ENCODE results near the gene ABTB2.

The ABTB2 gene

DNA sequence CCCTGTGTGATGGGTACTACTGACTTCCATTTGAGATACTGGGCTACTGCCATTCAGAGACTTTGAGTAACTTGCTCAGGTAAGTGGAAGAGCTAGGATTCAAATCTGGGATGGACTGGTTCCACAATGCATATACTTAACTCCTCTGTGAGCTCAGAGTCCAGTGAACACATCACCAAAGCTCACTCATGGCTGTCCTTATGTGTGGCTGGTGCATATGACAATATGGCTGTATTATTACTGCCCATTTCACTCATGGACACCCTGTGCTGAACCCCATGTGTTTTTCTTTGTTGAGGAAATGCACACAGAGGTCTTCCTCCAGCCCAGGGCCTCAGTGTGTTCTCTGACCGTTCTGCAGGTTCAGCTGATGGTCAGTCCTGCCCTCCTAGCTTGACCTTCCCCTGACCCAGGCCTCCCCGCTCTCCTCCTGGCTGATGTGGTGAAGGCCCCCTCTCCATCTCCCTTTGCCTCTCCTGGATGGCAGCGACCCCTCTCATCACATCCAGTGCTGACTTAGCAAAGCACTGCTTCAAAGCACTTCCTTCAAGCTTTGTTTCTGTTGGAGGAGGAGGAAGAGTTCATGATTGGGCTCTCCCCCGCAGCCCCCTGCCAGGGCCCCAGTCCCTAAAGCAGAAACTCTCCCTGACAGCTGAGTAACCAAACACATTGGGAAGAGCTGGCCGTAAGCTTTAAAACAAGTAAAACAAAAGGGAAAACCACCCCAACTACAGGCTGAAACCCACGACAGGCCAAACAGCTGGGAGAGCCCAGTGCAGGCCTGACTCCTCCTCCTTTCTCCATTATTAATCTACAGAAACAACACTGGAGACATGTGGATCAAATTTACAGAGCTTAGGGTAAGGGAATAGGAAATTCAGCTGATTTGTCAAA, 151.2 kb downstream of the ABTB2 start:
- DNase-seq = peak; percentile 10

DNA sequence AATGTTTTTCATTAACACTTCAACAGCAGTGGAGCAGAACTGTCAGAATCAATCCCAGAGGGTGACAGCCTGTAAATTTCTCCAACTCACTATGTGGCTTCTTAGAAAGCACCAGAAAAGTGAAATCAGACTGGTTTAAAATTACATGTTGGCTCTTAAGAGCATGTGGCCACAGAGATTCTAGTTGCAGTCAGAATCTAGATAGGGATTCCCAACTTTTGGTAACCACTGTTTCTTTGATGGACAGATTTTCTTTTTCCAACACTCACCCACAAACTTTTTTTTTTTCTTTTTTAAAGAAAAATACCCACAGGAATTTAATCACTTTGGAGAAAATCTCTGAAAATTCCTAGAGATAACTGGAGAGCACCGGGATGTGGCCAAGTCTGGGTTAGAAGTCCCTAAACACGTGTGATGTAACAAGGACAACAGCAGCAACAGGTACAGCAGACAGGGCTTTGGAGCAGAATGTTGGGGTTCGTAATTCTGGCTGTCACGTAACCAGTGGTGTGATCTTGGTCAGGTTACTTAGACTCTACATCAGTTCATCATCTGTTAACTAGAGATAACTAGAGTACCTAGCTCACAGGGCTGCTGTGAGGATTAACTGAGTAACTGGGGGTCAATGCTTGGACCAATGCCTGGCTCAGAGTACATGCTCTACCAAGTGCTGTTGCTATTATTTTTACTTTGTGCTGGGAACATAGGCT, 152.3 kb downstream of the ABTB2 start:
- no peak for DNase-seq

DNA sequence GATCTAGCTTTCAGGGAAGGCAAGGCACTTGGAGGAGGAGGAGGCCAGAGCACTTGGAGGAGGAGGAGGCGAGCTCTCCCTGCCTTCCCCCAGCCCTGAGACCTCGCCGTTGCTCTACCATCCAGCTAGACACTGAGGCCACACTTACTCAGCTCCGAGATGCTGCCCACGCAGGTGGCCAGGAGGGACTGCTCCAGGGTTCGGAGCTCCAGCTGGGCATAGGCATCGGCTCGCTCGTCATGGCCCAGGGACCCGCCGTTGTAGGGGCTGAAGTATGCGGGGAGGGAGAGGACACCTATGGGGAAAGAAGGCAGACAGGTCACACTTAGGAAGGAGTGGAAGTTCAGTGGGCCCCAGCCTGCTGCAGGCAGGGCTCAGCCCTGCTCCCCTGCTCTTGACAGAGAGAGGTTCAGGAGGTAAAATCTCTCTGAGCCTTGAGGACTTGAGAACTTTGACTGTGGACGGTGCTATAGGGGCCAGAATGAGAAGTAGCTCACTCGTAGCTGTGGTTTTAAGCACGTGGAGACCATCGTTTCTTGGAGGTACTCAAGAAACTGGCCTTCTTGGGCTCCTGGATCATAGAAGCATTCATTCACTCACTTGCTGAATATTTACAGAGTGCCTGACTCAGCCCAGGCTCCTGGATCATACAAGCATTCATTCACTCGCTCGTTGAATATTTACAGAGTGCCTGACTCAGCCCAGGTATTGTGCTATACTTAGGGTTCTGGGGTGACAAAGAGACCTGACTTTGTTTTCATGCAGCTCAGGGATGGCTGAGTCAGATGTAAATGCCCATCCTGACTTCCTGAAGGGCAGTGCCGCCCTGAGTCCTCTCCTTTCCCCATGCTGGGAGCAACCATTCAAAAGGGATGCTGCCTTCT, 153.2 kb downstream of the ABTB2 start:
- DNase-seq = no peak

DNA sequence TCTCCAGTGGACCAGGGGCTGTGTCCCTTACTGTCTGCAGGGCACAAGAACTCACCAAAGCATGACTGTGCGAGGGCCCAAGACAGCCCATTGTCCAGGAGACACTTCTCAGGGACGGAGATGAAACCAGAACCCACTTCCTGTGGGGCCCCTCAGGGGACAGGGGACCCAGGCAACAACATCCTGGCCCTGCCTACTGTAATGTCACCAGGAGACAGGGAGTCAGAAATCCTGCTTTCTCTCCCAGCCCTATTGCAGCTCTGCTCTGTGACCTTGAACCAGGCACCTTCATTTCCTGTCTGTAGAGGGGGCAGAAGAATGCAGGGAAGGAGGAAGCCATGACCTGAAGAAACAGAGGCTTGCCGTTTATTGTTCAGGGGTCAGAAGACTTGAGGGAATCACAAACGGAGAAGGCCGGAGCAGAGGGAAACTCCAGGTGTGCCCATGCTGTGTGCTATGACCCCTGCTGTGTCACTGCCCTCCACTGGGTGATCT, 154.4 kb downstream of the ABTB2 start:
- DNase-seq = no peak

DNA sequence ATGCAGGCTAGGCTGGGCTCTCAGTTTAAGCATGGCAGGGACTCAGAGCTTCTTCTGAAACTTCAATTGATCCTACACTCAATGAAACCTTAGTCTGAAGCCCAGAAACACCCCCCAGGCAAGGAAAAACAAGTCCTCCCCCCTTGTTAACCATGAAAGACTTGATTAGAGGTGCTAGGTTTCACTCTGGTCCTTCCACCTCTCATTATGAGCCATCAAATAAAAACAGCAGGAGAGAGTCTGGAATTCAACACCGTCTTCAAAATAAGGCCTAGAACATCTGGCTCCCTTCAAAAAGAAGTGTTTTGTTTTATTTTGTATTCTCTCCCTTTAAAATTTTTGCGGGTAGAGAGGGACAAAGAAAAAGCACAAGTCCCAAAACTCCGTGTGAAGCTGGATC, 156.7 kb downstream of the ABTB2 start:
- DNase-seq = no peak

DNA sequence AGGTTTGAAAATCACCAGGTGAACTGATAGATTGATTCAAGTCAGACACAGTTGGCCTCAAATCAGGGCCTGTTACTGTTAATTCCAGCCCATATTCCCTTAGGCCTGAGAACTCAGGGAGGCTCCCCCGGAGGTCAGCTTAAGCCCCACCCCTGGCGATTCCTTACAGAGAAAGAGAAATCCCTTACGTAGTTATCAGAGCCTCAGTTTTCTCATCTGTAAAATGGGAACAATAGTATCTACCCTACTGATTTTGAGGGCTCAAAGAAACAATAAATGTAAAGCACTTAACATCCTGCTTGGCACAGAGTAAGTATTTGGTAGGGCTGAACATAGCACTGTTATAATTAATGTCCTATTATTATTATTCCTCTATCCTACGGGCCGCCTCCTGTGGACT, 158.3 kb downstream of the ABTB2 start:
- no peak for DNase-seq

DNA sequence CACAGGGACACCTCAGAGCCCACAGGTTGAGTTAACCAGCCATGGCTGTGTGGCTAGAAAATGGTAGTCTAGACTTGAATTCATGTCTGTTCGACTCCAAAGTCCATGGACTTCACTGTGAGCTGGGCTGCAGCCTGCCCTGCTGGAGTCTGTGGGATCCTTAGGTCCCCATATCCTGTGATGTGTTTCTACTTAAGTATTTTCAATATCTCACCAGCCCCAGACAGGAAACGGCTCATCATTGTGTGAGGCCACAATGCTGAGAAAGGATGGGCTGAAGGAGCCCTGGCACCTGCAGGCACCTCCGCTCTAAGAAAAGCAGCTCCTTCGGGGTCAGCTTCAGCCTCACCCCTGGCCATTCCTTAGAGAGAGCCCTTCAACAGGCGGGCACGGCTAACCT, 159.3 kb downstream of the ABTB2 start:
- no peak for DNase-seq

DNA sequence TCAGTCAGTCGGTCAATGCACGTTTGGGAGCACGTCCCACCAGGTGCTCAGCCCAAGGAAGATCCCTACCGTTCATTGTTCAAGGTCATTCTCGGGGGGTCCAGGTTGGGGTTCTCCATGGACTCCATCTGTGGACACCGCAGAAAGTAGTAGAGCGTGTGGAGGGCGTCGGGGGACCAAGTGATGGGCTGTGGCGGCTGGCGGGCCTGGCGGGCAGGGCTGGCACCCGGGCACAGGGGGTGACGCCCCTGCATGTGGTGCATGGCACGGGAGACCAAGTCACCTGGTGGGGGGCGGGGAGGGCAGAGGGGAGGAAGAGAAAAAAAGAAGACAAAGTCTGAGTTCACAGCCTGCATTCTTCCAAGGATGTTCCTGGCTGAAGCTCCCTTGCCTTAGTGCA, 160.6 kb downstream of the ABTB2 start:
- DNase-seq = no peak

DNA sequence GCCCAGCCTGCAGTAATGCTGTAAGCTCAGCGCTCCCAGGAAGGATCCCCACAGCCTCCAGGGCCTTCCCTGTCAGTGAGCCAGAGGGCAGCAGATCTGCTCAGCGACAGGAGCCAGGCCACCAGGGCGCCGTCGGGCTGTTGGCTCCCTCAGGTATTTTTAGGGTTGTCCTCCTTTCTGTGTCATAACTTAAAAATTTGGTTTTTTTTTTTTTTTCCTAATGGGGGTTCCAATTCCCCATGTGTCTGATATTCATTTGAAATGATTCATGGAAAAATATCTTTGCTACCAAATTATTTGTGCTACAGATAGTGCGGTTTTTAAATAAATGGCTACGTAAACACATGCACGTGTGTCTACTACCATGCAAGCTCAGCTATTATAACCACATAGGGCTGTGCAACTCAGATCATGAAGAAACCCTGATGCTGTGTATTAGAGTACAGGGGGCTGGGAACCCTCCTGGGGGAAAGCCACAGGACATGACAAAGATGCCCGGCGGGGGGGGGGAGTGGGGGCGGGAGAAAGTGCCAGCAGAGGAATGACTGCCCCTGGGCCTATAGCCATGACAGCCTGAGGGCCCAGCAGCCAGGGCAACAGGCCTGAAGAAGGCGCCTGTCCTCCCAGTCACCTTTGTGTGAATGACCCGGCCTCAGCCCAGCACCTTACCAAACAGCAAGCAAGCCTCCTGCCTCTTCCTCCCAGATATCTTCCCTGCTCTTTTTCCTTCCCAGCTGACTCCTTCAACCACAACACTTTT, 163.1 kb downstream of the ABTB2 start:
- DNase-seq = no peak

DNA sequence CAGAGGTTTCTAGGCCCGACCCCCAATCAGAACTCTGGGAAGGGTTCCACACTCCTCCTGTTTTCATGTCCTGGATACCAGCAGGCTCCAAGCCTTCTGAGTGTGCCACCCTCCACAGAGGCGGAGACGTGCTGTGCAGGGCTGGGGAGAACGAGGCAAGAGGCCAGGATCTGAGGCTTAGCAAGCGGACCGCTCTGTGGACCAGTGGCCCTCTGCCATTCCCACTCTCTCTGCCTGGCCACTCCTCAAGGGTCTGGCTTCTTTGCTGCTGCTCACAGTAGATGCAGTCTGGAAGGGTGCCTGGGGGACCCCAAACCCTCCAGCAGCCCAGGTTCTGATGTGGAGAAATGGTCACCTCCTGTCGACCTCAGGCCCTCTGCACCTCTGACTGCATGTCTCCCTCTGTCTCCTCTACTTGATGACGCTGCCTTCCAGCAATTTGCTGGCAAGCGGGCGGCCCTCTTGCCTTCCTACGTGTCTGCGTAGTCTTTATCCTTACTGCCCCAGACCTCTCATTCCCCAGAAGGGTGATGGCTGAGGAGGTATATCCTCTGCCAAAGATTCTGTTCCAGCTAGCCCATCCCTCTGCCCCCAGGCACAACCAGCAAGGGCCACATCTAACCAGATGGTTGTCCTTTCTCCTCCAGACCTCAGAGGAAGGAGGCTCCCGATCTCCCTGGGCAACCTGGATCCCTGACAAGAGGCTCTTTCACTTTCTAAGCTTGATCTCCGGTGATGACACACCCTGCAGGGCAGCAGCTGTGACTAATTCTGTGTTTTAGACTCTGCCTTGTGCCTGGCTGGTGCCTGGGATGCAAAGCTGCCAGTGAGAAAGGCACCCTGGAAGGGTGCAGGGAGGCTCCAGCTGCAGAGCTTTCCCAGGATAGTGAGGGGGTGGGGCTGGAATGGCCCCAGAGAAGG, 165.1 kb downstream of the ABTB2 start:
- peak; percentile 60 for DNase-seq

DNA sequence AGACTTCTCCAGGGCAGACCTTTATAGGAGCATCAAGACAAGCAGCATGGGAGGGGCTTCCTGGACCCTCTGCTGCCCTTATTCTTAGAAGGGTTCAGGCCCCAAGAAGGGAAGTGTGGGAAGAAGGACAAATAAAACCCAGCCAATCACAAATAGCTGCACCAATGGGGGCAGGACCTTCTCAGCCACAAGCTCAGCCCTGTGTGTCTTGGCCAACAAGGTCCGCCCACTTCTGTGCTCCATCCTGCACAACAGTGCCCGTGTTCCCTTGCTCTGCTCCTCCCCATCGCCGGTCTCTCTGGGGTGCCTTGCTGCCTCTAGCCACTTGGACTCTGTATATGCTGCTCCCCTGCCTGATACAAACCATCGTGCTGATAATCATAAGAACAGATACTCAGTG, 166.2 kb downstream of the ABTB2 start:
- DNase-seq = no peak

DNA sequence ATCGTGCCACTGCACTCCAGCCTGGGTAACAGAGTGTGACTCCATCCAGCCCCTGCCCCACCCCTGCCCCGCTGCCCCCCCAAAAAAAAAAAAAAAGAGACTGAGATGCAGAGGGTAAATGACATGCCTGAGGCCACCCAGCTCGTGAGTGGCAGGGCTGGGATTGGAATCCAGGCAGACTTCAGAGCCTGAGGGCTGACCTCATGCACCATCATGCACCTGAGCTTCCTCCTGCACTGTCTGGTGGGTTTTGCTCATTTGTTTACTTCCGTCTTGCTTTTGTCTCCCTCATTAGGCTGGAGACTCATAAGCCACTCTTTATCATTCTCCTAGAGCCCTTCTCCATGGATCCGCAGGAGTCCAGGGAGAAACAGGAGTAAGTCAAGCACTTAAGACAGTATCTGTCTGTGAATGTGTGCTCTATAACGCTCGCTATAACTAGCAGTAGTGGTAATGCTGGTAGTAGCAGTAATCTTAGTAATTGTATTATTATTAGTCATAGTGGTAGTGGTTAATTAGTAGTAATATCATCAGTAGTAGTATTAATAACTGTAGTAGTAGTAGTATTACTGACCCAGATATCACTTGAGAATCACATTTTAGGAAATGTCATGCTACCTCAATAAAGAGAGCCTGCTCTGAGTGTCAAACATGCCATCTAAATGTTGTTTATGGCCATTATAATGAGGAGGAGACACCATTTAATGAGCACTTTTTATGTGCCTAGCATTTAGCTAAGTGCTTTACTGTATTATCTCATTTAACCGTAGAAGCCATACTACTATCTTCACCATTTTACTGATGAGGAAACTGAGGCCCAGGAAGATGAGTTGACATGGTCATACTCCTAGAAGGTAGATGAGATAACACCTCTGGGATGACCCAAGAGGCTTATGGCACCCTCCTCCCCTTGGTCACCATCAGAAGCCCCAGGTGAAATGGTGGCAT, 167.3 kb downstream of the ABTB2 start:
- no peak for DNase-seq

DNA sequence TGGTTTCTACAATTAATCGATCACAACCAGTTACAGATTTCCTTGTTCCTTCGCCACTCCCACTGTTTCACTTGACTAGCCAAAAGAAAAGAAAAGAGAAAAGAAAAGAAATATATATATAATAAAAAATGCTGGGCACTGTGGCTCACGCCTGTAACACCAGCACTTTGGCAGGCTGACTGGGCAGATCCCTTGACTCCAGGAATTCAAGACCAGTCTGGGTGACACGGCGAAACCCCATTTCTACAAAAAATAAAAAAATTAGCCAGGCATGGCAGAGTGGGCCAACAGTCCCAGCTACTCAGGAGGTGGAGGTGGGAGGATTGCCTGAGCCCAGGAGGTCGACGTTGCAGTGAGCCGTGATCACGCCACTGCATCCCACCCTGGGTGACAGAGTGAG, 168.6 kb downstream of the ABTB2 start:
- DNase-seq = no peak

DNA sequence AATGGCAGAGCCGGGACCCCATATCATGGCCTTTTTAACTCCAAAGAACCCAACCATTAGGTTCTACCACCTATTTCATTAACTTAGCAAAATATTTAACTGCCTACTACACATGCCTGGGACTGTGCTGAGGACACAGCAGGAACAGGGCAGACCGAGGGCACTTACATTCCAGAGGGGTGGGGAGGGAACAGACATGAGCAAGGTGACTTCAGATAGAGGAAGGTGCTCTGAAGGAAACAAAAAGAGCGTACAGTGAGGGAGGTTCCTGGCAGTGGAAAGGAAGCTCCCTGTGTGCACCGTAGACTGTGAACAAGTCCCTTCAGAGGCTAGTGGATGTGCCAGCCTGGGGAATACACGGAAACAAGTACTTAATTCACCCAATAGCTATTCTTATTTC, 169.6 kb downstream of the ABTB2 start:
- no peak for DNase-seq

DNA sequence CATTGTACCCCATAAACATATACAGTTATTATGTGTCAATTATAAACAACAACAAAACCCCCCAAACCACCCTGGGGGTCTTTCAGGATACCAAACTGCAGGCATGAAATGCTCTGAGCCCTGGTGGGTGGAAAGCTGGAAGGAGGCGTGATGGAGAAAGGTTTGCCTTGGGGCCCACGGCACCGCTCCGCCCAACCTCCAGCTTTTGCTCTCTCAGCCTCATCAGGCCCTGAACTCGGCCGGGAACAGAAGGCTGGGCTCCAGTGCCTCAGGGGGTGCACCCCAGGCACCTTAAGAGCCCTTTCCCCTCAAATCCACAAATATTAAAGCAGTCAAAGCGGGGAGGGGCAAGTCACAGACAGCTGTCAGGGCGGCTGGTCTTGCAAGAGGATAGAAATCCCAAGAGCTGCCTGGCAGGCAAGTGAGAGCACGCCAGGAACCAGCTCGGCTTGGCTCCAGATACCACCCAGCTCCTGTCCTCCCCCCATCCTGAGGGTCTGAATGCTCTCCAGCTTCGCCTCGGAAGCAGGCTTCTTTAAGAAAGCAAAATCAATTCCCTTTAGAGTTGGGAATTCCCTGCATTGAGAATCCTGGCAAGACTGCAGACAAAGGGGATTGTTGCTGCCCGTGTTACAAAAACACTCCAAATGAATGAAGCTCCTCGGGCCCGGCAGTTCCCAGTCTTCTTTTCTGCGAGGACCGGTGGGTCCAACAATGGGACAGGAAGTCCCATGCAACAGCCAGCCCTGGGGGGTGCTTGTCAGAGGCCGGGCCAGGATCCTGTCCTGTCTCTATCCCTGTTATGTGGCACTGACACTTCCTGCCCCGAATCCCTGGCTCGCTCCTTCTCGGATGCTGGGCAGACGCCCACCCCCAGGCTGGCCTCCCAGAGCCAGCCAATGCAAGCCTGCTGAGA, 171.6 kb downstream of the ABTB2 start:
- no peak for DNase-seq

DNA sequence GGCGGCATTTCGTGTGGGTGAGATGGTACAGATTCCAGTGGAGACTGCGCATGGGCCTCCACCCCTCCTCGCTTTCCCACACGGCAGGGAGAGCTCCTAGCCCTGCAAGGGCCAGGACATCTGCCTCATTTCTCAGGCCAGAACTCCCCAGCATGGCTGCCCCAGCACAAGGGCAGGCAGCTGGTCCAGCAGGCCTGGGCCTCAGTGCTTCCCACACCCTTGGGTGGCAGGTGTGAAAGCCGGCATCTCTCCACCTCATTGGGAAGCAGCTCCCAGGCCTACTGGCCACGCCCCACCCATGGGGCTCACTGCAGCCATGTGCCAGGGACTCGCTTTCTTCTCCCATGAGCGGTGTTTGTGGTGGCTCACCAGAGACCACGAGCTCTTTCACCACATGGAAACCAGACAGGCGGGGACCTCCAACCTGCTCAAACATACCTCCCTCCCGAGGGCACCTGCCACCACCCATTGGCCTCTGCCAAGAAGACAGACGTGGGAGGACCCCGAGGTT, 173.2 kb downstream of the ABTB2 start:
- DNase-seq = no peak

DNA sequence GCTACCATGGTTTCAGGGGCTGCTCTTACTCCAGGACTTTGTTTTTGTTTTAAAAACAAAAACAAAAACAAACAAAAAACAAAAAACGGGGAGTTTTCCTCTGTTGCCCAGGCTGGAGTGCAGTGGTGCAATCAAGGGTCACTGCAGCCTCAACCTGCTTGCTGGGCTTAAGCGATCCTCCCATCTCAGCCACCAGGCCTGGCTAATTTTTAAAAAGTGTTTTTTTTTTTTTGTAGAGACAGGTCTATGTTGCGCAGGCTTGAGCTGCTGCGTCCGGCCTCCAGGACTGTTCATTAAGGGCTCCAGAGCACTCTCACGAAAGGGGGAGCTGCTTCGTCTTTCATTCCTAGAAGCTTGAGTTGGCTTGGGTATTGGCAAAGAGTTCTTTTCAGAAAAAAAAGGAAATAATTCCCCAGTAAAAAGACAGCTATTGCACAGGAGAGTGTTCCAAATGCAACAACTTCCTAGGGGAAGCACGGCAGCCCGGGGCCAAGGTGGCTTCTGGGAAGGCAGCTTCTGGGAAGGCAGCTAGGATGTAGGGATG, 173.9 kb downstream of the ABTB2 start:
- DNase-seq = no peak

DNA sequence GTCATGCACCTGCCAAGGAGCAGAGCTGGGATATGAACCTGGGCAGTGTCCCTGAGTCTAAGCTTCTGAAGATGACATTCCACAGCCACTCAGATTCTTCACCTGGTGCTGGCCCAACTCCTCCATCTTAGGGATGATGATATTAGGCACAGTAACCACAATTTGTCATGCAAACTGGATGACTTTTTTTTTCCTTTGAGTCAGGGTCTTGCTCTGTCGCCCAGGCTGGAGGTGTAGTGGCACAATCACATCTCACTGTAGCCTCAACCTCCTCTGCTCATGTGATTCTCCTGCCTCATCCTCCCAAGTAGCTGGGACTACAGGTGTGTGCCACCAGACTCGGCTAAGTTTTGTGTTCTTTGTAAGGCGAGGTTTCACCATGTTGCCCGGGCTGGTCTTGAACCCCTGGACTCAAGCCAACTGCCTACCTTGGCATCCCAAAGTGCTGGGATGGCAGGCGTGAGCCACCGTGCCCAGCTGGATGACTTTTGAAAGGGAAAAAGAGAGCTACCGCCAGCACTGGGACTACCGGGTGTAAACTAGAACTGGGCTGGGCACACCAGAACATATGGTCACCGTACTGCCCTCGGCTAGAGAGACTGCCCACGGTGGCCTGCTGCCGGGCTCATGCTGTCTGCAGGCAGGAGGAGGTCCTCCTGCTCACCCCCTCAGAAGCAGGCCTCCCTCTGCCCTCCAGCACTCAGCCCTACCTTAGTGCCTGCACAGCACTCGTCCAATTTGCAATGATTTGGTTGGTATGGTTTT, 174.7 kb downstream of the ABTB2 start:
- no peak for DNase-seq
